KMS-11 (cell line): ENCODE results near the gene NOL9.

Experiments used
- H2AFZ ChIP-seq: fragments of 200-600 bp; sonication (generic); 2 replicates; pipeline ENCODE4 v1.6.1; 2016; ENCODE audit warnings: antibody characterized with exemption, mixed run types, low read depth
- H3K27ac ChIP-seq: fragments of 200-600 bp; sonication (generic); 2 replicates; pipeline ENCODE4 v1.6.1; 2016; ENCODE audit warnings: mild to moderate bottlenecking, mixed run types
- H3K27me3 ChIP-seq: fragments of 200-600 bp; sonication (generic); 2 replicates; pipeline ENCODE4 v1.6.1; 2017; ENCODE audit warnings: mild to moderate bottlenecking, low read depth, mixed run types, moderate library complexity; ENCODE audit not compliant: insufficient read depth
- H3K36me3 ChIP-seq: fragments of 200-600 bp; sonication (generic); 2 replicates; pipeline ENCODE4 v1.6.1; 2017; ENCODE audit warnings: mild to moderate bottlenecking, mixed run types; ENCODE audit not compliant: insufficient read depth
- H3K4me1 ChIP-seq: fragments of 200-600 bp; sonication (generic); 2 replicates; pipeline ENCODE4 v1.6.1; 2016; ENCODE audit warnings: mild to moderate bottlenecking, low read depth, mixed run types; ENCODE audit not compliant: poor library complexity, severe bottlenecking
- H3K4me2 ChIP-seq: fragments of 200-600 bp; sonication (generic); 2 replicates; pipeline ENCODE4 v1.7.0; 2016; ENCODE audit warnings: mild to moderate bottlenecking, mixed run types
- H3K4me3 ChIP-seq: fragments of 200-600 bp; sonication (generic); IDR thresholded peaks from 2 replicates; pipeline ENCODE4 v1.6.1; 2017; ENCODE audit warnings: low read depth, low read length, mixed read lengths; ENCODE audit not compliant: insufficient read depth
- H3K79me2 ChIP-seq: fragments of 200-600 bp; sonication (generic); 2 replicates; pipeline ENCODE4 v1.6.1; 2016; ENCODE audit warnings: low read depth, mixed run types; ENCODE audit not compliant: insufficient read depth
- H3K9ac ChIP-seq: fragments of 200-600 bp; sonication (generic); 2 replicates; pipeline ENCODE4 v1.6.1; 2016; ENCODE audit warnings: mild to moderate bottlenecking, mixed run types
- H4K20me1 ChIP-seq: fragments of 200-600 bp; sonication (generic); 2 replicates; pipeline ENCODE4 v1.6.1; 2016; ENCODE audit warnings: mild to moderate bottlenecking, mixed run types; ENCODE audit not compliant: insufficient read depth
- CTCF ChIP-seq: fragments of 200-600 bp; sonication (generic); conservative IDR thresholded peaks from 2 replicates; pipeline ENCODE4 v1.6.1; 2017; ENCODE audit warnings: low read depth, mild to moderate bottlenecking, antibody characterized with exemption, low read length, moderate library complexity, mixed read lengths

Gene NOL9

GRCh38 chr1:6530504-6531160, 23.7 kb downstream of the NOL9 start:
- Histone ChIP-seq H3K79me2 (no peaks in the 10 kb centered on the region), H3K27me3 (no peaks in the 10 kb centered on the region), H3K27ac (no peak overlapping the region), H4K20me1 (no peaks in the 10 kb centered on the region), H3K4me2 (no peak overlapping the region), H3K9ac (no peak overlapping the region), H3K36me3 (peaks cover 18% of the 10 kb centered on the region; the same call in 1 of the 2 replicates), H3K4me3 (no peak overlapping the region), H2AFZ (no peak overlapping the region), H3K4me1 (no peaks in the 10 kb centered on the region)
- TF ChIP-seq CTCF: no peak

GRCh38 chr1:6528492-6528891, 25.8 kb downstream of the NOL9 start:
- H3K4me2 ChIP-seq: no peak overlapping the region
- H3K27me3 ChIP-seq: no peaks in the 10 kb centered on the region
- H3K27ac ChIP-seq: no peak overlapping the region
- TF ChIP-seq CTCF: no peak
- H3K4me1 ChIP-seq: no peaks in the 10 kb centered on the region
- no peak overlapping the region for H3K9ac ChIP-seq
- peaks cover 17% of the 10 kb centered on the region; the same call in 1 of the 2 replicates for H3K36me3 ChIP-seq
- no peak overlapping the region for H3K4me3 ChIP-seq
- H3K79me2 ChIP-seq: no peaks in the 10 kb centered on the region
- no peaks in the 10 kb centered on the region for H4K20me1 ChIP-seq
- H2AFZ ChIP-seq: no peak overlapping the region

GRCh38 chr1:6526316-6526715, 28.0 kb downstream of the NOL9 start:
- Histone ChIP-seq H3K4me1 (no peaks in the 10 kb centered on the region), H3K27me3 (no peaks in the 10 kb centered on the region), H3K36me3 (peaks cover 7% of the 10 kb centered on the region; the same call in 1 of the 2 replicates), H3K4me3 (no peak overlapping the region), H2AFZ (no peak overlapping the region), H3K4me2 (no peak overlapping the region), H3K79me2 (no peaks in the 10 kb centered on the region), H3K9ac (no peak overlapping the region), H3K27ac (no peak overlapping the region), H4K20me1 (no peaks in the 10 kb centered on the region)
- TF ChIP-seq CTCF: no peak

GRCh38 chr1:6523566-6523965, 30.7 kb downstream of the NOL9 start:
- no peaks in the 10 kb centered on the region for H4K20me1 ChIP-seq
- H3K4me3 ChIP-seq: no peak overlapping the region
- H3K4me1 ChIP-seq: no peaks in the 10 kb centered on the region
- H3K36me3 ChIP-seq: no peaks in the 10 kb centered on the region; the same call in 1 of the 2 replicates
- no peaks in the 10 kb centered on the region for H3K79me2 ChIP-seq
- TF ChIP-seq CTCF: peak; percentile 50
- H3K27ac ChIP-seq: no peak overlapping the region
- H3K9ac ChIP-seq: no peak overlapping the region
- H3K27me3 ChIP-seq: no peaks in the 10 kb centered on the region
- H3K4me2 ChIP-seq: no peak overlapping the region
- H2AFZ ChIP-seq: no peak overlapping the region
